WTC11 (cell line): ENCODE measurements around the gene GTF3C2. TPM values are rescaled to one million over a fixed set of nuclear protein-coding genes. Genes with fewer than 3 reads are reported as not detected.

Experiments
- ATAC-seq: fragments of 200-7000 bp; cut with Tn5 transposase; 2 replicates; pipeline ENCODE4 v1.10.0; 2021; ENCODE audit warnings: mild to moderate bottlenecking, moderate library complexity
- CTCF ChIA-PET: fragments of 300-600 bp; sonication (Branson Sonifier 250); formaldehyde crosslinking; loops from one replicate; lab custom pipeline; 2021; ENCODE audit warnings: antibody characterized with exemption; lab: Charles Lee
- POLR2A ChIA-PET: fragments of 350-600 bp; sonication (Branson Sonifier 250); formaldehyde crosslinking; loops from one replicate; lab custom pipeline; 2021; ENCODE audit warnings: antibody characterized with exemption; lab: Charles Lee
- DNase-seq: peaks from one replicate; pipeline ENCODE4 v3.0.0; 2021; ENCODE audit warnings: low spot score
- H3K27ac Mint-ChIP-seq: 2 replicates; pipeline ENCODE4 v1.8.0; 2021; ENCODE audit warnings: mixed read lengths
- H3K27me3 Mint-ChIP-seq: 2 replicates; pipeline ENCODE4 v1.8.0; 2021; ENCODE audit warnings: low read depth, mild to moderate bottlenecking, moderate library complexity, mixed read lengths
- H3K36me3 Mint-ChIP-seq: 2 replicates; pipeline ENCODE4 v1.8.0; 2021; ENCODE audit warnings: mixed read lengths
- H3K4me1 Mint-ChIP-seq: 2 replicates; pipeline ENCODE4 v1.8.0; 2022; ENCODE audit warnings: mixed read lengths
- H3K4me3 Mint-ChIP-seq: 2 replicates; pipeline ENCODE4 v1.8.0; 2021; ENCODE audit warnings: mild to moderate bottlenecking, moderate library complexity, mixed read lengths
- H3K9me3 Mint-ChIP-seq: 2 replicates; pipeline ENCODE4 v1.8.0; 2021; ENCODE audit warnings: mixed read lengths
- CREB1 ChIP-seq: sonication (generic); formaldehyde crosslinking; IDR thresholded peaks from 2 replicates; pipeline ENCODE4 v1.8.0; 2023; ENCODE audit warnings: mild to moderate bottlenecking, missing genetic modification reagents
- CREM ChIP-seq: sonication (generic); formaldehyde crosslinking; IDR thresholded peaks from 2 replicates; pipeline ENCODE4 v1.8.1; 2022; ENCODE audit warnings: mild to moderate bottlenecking, missing genetic modification reagents, moderate library complexity
- FOXP1 ChIP-seq: sonication (generic); formaldehyde crosslinking; IDR thresholded peaks from 2 replicates; pipeline ENCODE4 v1.8.0; 2022; ENCODE audit warnings: missing genetic modification reagents, mild to moderate bottlenecking, moderate library complexity, borderline replicate concordance
- GABPB1 ChIP-seq: sonication (generic); formaldehyde crosslinking; IDR thresholded peaks from 2 replicates; pipeline ENCODE4 v1.8.1; 2023; ENCODE audit warnings: mild to moderate bottlenecking, missing genetic modification reagents
- NFATC4 ChIP-seq: fragments of 250-450 bp; sonication (Bioruptor Pico); IDR thresholded peaks from 2 replicates; pipeline ENCODE4 v1.9.0; 2021; ENCODE audit warnings: mild to moderate bottlenecking
- OVOL2 ChIP-seq: fragments of 250-450 bp; sonication (Bioruptor Pico); IDR thresholded peaks from 2 replicates; pipeline ENCODE4 v1.9.0; 2021; ENCODE audit warnings: mild to moderate bottlenecking, borderline replicate concordance
- RELA ChIP-seq: sonication (generic); formaldehyde crosslinking; IDR thresholded peaks from 2 replicates; pipeline ENCODE4 v1.8.1; 2022; ENCODE audit warnings: missing genetic modification reagents, mild to moderate bottlenecking, borderline replicate concordance
- RORB ChIP-seq: fragments of 250-450 bp; sonication (Bioruptor Pico); IDR thresholded peaks from 2 replicates; pipeline ENCODE4 v1.9.0; 2021; ENCODE audit warnings: mild to moderate bottlenecking
- SMAD3 ChIP-seq: sonication (generic); formaldehyde crosslinking; IDR thresholded peaks from 2 replicates; pipeline ENCODE4 v1.8.0; 2022; ENCODE audit warnings: missing genetic modification reagents, mild to moderate bottlenecking, borderline replicate concordance
- SP1 ChIP-seq: sonication (generic); formaldehyde crosslinking; conservative IDR thresholded peaks from 2 replicates; pipeline ENCODE4 v1.8.1; 2022; ENCODE audit warnings: missing genetic modification reagents
- TEAD1 ChIP-seq: sonication (generic); formaldehyde crosslinking; IDR thresholded peaks from 2 replicates; pipeline ENCODE4 v1.8.0; 2022; ENCODE audit warnings: mild to moderate bottlenecking, missing genetic modification reagents
- TEAD4 ChIP-seq: sonication (generic); formaldehyde crosslinking; IDR thresholded peaks from 2 replicates; pipeline ENCODE4 v1.8.0; 2022; ENCODE audit warnings: mild to moderate bottlenecking, missing genetic modification reagents
- ZNF219 ChIP-seq: sonication (generic); formaldehyde crosslinking; IDR thresholded peaks from 2 replicates; pipeline ENCODE4 v1.8.0; 2023; ENCODE audit warnings: missing genetic modification reagents, mild to moderate bottlenecking, borderline replicate concordance
- ZNF232 ChIP-seq: sonication (generic); formaldehyde crosslinking; IDR thresholded peaks from 2 replicates; pipeline ENCODE4 v1.8.0; 2022; ENCODE audit warnings: mild to moderate bottlenecking, missing genetic modification reagents
- ZNF416 ChIP-seq: fragments of 250-450 bp; sonication (Bioruptor Pico); IDR thresholded peaks from 2 replicates; pipeline ENCODE4 v1.9.0; 2021; ENCODE audit warnings: mild to moderate bottlenecking, inconsistent platforms
- total RNA-seq: library from RNA; stranded (reverse); gene quantifications from 3 replicates; pipeline ENCODE4 v1.2.3, GENCODE V29; 2021
- TF ChIP-seq, protein P1 (sequence below): fragments of 250-450 bp; sonication (Bioruptor Pico); IDR thresholded peaks from 2 replicates; pipeline ENCODE4 v1.8.0; 2021; ENCODE audit warnings: mild to moderate bottlenecking
- TF ChIP-seq, protein P2 (sequence below): sonication (generic); formaldehyde crosslinking; IDR thresholded peaks from 2 replicates; pipeline ENCODE4 v1.8.0; 2022; ENCODE audit warnings: mild to moderate bottlenecking, missing genetic modification reagents
- TF ChIP-seq, protein P3 (sequence below): fragments of 250-450 bp; sonication (Bioruptor Pico); IDR thresholded peaks from 2 replicates; pipeline ENCODE4 v1.9.0; 2021; ENCODE audit warnings: mild to moderate bottlenecking
- TF ChIP-seq, protein P4 (sequence below): sonication (generic); formaldehyde crosslinking; IDR thresholded peaks from 2 replicates; pipeline ENCODE4 v1.8.0; 2023; ENCODE audit warnings: missing genetic modification reagents
- TF ChIP-seq, protein P5 (sequence below): sonication (generic); formaldehyde crosslinking; IDR thresholded peaks from 2 replicates; pipeline ENCODE4 v1.8.0; 2022; ENCODE audit warnings: mild to moderate bottlenecking, missing genetic modification reagents
- TF ChIP-seq, protein P6 (sequence below): sonication (generic); formaldehyde crosslinking; IDR thresholded peaks from 2 replicates; pipeline ENCODE4 v1.8.0; 2022; ENCODE audit warnings: missing genetic modification reagents
- TF ChIP-seq, protein P7 (sequence below): sonication (generic); formaldehyde crosslinking; IDR thresholded peaks from 2 replicates; pipeline ENCODE4 v1.8.1; 2023; ENCODE audit warnings: mild to moderate bottlenecking, missing genetic modification reagents, moderate library complexity
- TF ChIP-seq, protein P8 (sequence below): sonication (generic); formaldehyde crosslinking; conservative IDR thresholded peaks from 2 replicates; pipeline ENCODE4 v1.8.1; 2022; ENCODE audit warnings: mild to moderate bottlenecking, missing genetic modification reagents

GTF3C2 gene
- total RNA-seq, 1 experiment from 2014 or later, result 123 TPM

DNA sequence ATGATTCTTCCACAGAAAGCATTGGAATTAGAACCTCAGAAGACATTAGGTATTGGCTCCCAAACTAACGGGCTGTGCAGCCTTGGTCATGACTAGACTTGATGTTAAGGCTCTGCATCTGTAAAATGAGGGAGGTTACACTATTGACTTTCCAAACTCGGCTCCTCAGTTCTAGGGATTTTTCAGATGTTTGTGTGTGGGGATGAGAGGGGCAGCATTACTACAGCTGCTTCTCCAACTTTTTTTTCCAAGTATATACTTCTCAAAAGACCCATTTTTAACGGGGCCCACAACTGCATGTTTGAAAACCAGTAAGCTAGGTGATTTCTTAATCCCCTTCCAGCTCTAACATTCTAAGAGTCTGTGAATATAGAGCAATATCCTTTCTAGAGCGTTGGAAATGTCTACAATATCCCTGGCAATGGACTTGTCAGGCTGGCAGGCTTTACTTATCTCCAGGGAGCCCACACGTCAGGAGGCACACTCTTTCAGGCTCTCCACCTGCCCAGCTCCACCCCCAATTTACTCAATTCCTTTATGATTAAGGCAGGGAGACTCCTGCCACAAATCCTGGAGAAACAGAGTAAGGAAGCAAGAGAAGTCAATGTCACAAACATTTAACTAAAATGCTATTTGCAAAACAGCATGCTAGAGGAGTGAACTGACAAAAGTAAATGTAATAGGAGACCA is 32.8 kb downstream of the GTF3C2 start:
- Mint-ChIP-seq H3K4me3 (peak overlapping the region; percentile 99), H3K4me1 (peaks cover 11% of the 10 kb centered on the region), H3K9me3 (no peaks in the 10 kb centered on the region), H3K27me3 (no peaks in the 10 kb centered on the region), H3K36me3 (peaks cover 28% of the 10 kb centered on the region), H3K27ac (peak overlapping the region; percentile 94)
- ATAC-seq (no peak), DNase-seq (no peak)
- ChIA-PET CTCF (interaction anchor here (1.1 to 2.1 kb wide), 2 partner anchors 22 to 73 kb away, joined by 4 to 7 read pairs; no protein-coding TSS in a partner anchor), POLR2A (interaction anchor here (0.7 to 1.3 kb wide), 2 partner anchors 11 to 103 kb away, joined by 3 read pairs; no protein-coding TSS in a partner anchor)
- TF ChIP-seq SP1 (CRISPR knock-in tag) (no peak), SMAD3 (no peak), TEAD1 (CRISPR knock-in tag) (no peak), OVOL2 (no peak), FOXP1 (CRISPR knock-in tag) (no peak), ZNF219 (no peak), ZNF232 (CRISPR knock-in tag) (no peak), RORB (CRISPR knock-in tag) (no peak), CREB1 (CRISPR knock-in tag) (no peak)
- TF ChIP-seq, protein P1, sequence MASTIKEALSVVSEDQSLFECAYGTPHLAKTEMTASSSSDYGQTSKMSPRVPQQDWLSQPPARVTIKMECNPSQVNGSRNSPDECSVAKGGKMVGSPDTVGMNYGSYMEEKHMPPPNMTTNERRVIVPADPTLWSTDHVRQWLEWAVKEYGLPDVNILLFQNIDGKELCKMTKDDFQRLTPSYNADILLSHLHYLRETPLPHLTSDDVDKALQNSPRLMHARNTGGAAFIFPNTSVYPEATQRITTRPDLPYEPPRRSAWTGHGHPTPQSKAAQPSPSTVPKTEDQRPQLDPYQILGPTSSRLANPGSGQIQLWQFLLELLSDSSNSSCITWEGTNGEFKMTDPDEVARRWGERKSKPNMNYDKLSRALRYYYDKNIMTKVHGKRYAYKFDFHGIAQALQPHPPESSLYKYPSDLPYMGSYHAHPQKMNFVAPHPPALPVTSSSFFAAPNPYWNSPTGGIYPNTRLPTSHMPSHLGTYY (CRISPR knock-in tag), result no peak
- TF ChIP-seq, protein P2, sequence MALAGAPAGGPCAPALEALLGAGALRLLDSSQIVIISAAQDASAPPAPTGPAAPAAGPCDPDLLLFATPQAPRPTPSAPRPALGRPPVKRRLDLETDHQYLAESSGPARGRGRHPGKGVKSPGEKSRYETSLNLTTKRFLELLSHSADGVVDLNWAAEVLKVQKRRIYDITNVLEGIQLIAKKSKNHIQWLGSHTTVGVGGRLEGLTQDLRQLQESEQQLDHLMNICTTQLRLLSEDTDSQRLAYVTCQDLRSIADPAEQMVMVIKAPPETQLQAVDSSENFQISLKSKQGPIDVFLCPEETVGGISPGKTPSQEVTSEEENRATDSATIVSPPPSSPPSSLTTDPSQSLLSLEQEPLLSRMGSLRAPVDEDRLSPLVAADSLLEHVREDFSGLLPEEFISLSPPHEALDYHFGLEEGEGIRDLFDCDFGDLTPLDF (CRISPR knock-in tag), result no peak
- TF ChIP-seq, protein P3, sequence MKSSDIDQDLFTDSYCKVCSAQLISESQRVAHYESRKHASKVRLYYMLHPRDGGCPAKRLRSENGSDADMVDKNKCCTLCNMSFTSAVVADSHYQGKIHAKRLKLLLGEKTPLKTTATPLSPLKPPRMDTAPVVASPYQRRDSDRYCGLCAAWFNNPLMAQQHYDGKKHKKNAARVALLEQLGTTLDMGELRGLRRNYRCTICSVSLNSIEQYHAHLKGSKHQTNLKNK (CRISPR knock-in tag), result no peak

DNA sequence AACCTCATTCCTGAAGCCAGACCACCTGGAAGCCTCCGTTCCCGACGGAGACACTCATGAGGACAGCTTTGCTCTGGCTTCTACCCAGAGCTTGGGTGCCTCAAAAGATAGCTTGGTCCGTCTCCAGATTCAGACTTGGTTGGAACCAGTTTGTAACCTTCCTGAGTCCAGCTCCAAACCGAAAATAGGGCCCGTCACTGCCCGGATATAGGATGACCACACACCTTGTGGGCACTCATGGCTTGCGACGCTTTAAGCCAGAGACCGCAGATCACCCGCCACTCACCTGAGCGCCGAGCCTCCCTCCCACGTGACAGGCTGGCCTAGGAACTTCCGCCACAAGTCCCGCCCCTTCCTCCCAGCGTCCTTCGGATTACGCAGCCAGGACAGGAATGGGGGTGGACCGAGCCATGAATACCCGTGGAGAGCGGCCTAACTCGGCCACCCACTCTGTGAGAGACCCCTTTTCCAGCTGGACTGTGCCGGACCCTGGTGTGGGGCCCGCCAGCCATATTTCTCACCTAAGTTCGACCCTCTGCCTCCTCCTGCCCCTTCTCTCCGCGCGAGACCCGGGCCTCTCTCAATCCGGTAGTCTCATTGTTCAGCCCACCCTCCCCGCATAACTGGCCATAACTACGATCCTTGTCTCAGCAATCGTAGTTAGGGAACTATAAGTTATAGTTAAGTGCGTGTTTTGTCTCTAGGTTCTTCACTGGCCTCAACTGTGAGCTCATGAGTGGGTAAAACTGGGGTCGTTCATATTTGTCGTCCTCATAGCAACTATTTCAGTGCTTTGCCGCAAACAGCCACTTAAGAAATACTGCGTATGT is 33.6 kb downstream of the GTF3C2 start, which contains the start of gene MPV17:
TSS of gene MPV17 (minus strand) at position 332 of the 830 bp plus-strand sequence. CDS start 580 bp downstream, outside the sequence.
- CTCF ChIA-PET, result interaction anchor here (1.0 to 2.1 kb wide), 5 partner anchors 15 to 72 kb away, joined by 3 to 7 read pairs (median 4); partner anchors contain the start of gene UCN
- H3K27ac Mint-ChIP-seq, result peak within 1 kb of the TSS; percentile 94
- POLR2A ChIA-PET, result interaction anchor here (0.5 to 1.3 kb wide), 6 partner anchors 11 to 102 kb away, joined by 3 to 4 read pairs (median 3); partner anchors contain the start of genes EIF2B4 and UCN
- peaks cover 20% of the 10 kb centered on the region for H3K36me3 Mint-ChIP-seq
- no peaks in the 10 kb centered on the region for H3K27me3 Mint-ChIP-seq
- DNase-seq (peak; percentile 91), ATAC-seq (peak; percentile 89)
- H3K4me3 Mint-ChIP-seq, result peak within 1 kb of the TSS; percentile 99
- no peaks in the 10 kb centered on the region for H3K9me3 Mint-ChIP-seq
- H3K4me1 Mint-ChIP-seq, result peaks cover 11% of the 10 kb centered on the region
- TF ChIP-seq TEAD4 (CRISPR knock-in tag), result no peak
- TF ChIP-seq, protein P4, sequence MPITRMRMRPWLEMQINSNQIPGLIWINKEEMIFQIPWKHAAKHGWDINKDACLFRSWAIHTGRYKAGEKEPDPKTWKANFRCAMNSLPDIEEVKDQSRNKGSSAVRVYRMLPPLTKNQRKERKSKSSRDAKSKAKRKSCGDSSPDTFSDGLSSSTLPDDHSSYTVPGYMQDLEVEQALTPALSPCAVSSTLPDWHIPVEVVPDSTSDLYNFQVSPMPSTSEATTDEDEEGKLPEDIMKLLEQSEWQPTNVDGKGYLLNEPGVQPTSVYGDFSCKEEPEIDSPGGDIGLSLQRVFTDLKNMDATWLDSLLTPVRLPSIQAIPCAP, result no peak
- TF ChIP-seq, protein P5, sequence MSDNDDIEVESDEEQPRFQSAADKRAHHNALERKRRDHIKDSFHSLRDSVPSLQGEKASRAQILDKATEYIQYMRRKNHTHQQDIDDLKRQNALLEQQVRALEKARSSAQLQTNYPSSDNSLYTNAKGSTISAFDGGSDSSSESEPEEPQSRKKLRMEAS, result peak; percentile 66
- no peak for TF ChIP-seq RELA (CRISPR knock-in tag)
- peak; percentile 62 for TF ChIP-seq NFATC4 (CRISPR knock-in tag)
- TF ChIP-seq, protein P6, sequence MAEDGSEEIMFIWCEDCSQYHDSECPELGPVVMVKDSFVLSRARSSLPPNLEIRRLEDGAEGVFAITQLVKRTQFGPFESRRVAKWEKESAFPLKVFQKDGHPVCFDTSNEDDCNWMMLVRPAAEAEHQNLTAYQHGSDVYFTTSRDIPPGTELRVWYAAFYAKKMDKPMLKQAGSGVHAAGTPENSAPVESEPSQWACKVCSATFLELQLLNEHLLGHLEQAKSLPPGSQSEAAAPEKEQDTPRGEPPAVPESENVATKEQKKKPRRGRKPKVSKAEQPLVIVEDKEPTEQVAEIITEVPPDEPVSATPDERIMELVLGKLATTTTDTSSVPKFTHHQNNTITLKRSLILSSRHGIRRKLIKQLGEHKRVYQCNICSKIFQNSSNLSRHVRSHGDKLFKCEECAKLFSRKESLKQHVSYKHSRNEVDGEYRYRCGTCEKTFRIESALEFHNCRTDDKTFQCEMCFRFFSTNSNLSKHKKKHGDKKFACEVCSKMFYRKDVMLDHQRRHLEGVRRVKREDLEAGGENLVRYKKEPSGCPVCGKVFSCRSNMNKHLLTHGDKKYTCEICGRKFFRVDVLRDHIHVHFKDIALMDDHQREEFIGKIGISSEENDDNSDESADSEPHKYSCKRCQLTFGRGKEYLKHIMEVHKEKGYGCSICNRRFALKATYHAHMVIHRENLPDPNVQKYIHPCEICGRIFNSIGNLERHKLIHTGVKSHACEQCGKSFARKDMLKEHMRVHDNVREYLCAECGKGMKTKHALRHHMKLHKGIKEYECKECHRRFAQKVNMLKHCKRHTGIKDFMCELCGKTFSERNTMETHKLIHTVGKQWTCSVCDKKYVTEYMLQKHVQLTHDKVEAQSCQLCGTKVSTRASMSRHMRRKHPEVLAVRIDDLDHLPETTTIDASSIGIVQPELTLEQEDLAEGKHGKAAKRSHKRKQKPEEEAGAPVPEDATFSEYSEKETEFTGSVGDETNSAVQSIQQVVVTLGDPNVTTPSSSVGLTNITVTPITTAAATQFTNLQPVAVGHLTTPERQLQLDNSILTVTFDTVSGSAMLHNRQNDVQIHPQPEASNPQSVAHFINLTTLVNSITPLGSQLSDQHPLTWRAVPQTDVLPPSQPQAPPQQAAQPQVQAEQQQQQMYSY, result no peak
- peak; percentile 84 for TF ChIP-seq GABPB1 (CRISPR knock-in tag)
- TF ChIP-seq TEAD1 (CRISPR knock-in tag), result peak; percentile 56; the same call in 1 of the 2 replicates
- TF ChIP-seq, protein P7, sequence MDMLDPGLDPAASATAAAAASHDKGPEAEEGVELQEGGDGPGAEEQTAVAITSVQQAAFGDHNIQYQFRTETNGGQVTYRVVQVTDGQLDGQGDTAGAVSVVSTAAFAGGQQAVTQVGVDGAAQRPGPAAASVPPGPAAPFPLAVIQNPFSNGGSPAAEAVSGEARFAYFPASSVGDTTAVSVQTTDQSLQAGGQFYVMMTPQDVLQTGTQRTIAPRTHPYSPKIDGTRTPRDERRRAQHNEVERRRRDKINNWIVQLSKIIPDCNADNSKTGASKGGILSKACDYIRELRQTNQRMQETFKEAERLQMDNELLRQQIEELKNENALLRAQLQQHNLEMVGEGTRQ (CRISPR knock-in tag), result peak; percentile 97
- TF ChIP-seq, protein P3 (CRISPR knock-in tag), result peak; percentile 78
- TF ChIP-seq, protein P8, sequence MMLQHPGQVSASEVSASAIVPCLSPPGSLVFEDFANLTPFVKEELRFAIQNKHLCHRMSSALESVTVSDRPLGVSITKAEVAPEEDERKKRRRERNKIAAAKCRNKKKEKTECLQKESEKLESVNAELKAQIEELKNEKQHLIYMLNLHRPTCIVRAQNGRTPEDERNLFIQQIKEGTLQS (CRISPR knock-in tag), result no peak
- peak; percentile 81 for TF ChIP-seq ZNF416
- no peak for TF ChIP-seq CREM (CRISPR knock-in tag)
